GM18507 (cell line): ENCODE measurements around the gene TMEM145.
A peak's percentile ranks its signal among the peaks of the same experiment; 100 is the strongest.

Source experiments
- DNase-seq: peaks from one replicate; pipeline ENCODE4 v3.0.0; 2011; ENCODE audit warnings: low read depth; ENCODE audit not compliant: insufficient read length; ENCODE audit errors: extremely low spot score
- FAIRE-seq: peaks from 2 replicates; lab custom pipeline; 2011; peaks lifted over from hg19 to GRCh38; lab: Jason Lieb, UNC

The TMEM145 gene

GRCh38 chr19:42287017-42287826 is 25.9 kb upstream of the TMEM145 start:
- DNase-seq (no peak), FAIRE-seq (no peak)

- no peak for FAIRE-seq
- no peak for DNase-seq
Measured at GRCh38 chr19:42287827-42288107, 25.3 kb upstream of the TMEM145 start.

- FAIRE-seq (no peak), DNase-seq (no peak)
Measured at GRCh38 chr19:42288387-42288786, 24.7 kb upstream of the TMEM145 start.

- FAIRE-seq = no peak
- DNase-seq = no peak
Measured at GRCh38 chr19:42288881-42289555, 24.1 kb upstream of the TMEM145 start.

GRCh38 chr19:42289556-42290041 is 23.5 kb upstream of the TMEM145 start:
- FAIRE-seq (no peak), DNase-seq (no peak)

GRCh38 chr19:42290136-42290522 is 23.0 kb upstream of the TMEM145 start:
- FAIRE-seq = no peak
- no peak for DNase-seq

- DNase-seq (no peak), FAIRE-seq (no peak)
Measured at GRCh38 chr19:42290523-42291434, 22.3 kb upstream of the TMEM145 start.

- DNase-seq (no peak), FAIRE-seq (no peak)
Measured at GRCh38 chr19:42291435-42291810, 21.7 kb upstream of the TMEM145 start.

GRCh38 chr19:42292042-42292960 is 20.8 kb upstream of the TMEM145 start:
- no peak for FAIRE-seq
- DNase-seq = no peak

- FAIRE-seq (no peak), DNase-seq (no peak)
Measured at GRCh38 chr19:42292963-42293362, 20.1 kb upstream of the TMEM145 start.

GRCh38 chr19:42293540-42293939 is 19.6 kb upstream of the TMEM145 start:
- DNase-seq (no peak), FAIRE-seq (no peak)

- FAIRE-seq = no peak
- DNase-seq = no peak
Measured at GRCh38 chr19:42293948-42294347, 19.2 kb upstream of the TMEM145 start.

GRCh38 chr19:42294471-42295137 is 18.5 kb upstream of the TMEM145 start:
- no peak for FAIRE-seq

GRCh38 chr19:42295342-42295741 is 17.8 kb upstream of the TMEM145 start:
- FAIRE-seq = no peak
- DNase-seq = no peak

More at GRCh38 chr19:42294471-42295137, 18.5 kb upstream of the TMEM145 start:
- DNase-seq = no peak

- DNase-seq = peak; percentile 65
- peak; percentile 87 for FAIRE-seq
Measured at GRCh38 chr19:42295831-42296525, 17.1 kb upstream of the TMEM145 start.

GRCh38 chr19:42297039-42297438 is 16.1 kb upstream of the TMEM145 start:
- no peak for FAIRE-seq
- no peak for DNase-seq

GRCh38 chr19:42301646-42302203 is 11.4 kb upstream of the TMEM145 start, which contains the start of gene PRR19:
Gene PRR19, plus strand, starts transcription at chr19:42302132. Its CDS starts 7,453 bp downstream, at chr19:42309585.
- FAIRE-seq (no peak), DNase-seq (no peak)

GRCh38 chr19:42303101-42303464 is 10.0 kb upstream of the TMEM145 start:
- no peak for DNase-seq

More at GRCh38 chr19:42303101-42303464, 10.0 kb upstream of the TMEM145 start:
- FAIRE-seq = no peak
